Lower leg skin (tissue), 4 donors: Measurements from ENCODE around the gene ZNF674. TPM values are rescaled to one million over a fixed set of nuclear protein-coding genes. Genes with fewer than 3 reads are reported as not detected.

Experiments used
- DNase-seq, 2 donors: peaks; one replicate each; pipeline ENCODE4 v3.0.0-alpha.2; 2019; ENCODE audit warnings: low spot score in 2 of 2
- H3K4me3 ChIP-seq: fragments of 200-600 bp; sonication (generic); 2 replicates; pipeline ENCODE4 v1.5.1; 2017; ENCODE audit warnings: mild to moderate bottlenecking, low read depth; ENCODE audit not compliant: poor library complexity, severe bottlenecking
- CTCF ChIP-seq, 3 donors: fragments of 450-650 bp; IDR thresholded peaks; one replicate each; pipeline ENCODE4 v1.5.1; 2016; ENCODE audit warnings: antibody characterized with exemption in 3 of 3, mild to moderate bottlenecking in 3 of 3, moderate library complexity in 2 of 3
- POLR2A ChIP-seq, 2 donors: fragments of 450-650 bp; IDR thresholded peaks; one replicate each; pipeline ENCODE4 v1.6.1; 2016 to 2017; ENCODE audit warnings: antibody characterized with exemption in 2 of 2, mild to moderate bottlenecking in 1 of 2, moderate library complexity in 1 of 2
- WGBS, 2 donors: methylation state at CpG; one replicate each; pipeline ENCODE4 v1.1.5; 2018; 5-methylcytosine and 5-hydroxymethylcytosine counted together
- intact Hi-C: fragments of 100-400 bp; cut with DNase I; formaldehyde crosslinking; loops from one replicate; pipeline ENCODE4 v1.15.0; 2023; ENCODE audit warnings: low total_unique reads
- total RNA-seq, 4 donors: library from RNA; depleted of rRNA; stranded (reverse); fragments of >200 nt; gene quantifications; one replicate each; pipeline ENCODE4 v1.1.0, GENCODE V29; 2016

ZNF674 gene
- total RNA-seq, 4 donors from 2014 or later, result 0.76 to 2.3 (median 2.0) TPM

DNA sequence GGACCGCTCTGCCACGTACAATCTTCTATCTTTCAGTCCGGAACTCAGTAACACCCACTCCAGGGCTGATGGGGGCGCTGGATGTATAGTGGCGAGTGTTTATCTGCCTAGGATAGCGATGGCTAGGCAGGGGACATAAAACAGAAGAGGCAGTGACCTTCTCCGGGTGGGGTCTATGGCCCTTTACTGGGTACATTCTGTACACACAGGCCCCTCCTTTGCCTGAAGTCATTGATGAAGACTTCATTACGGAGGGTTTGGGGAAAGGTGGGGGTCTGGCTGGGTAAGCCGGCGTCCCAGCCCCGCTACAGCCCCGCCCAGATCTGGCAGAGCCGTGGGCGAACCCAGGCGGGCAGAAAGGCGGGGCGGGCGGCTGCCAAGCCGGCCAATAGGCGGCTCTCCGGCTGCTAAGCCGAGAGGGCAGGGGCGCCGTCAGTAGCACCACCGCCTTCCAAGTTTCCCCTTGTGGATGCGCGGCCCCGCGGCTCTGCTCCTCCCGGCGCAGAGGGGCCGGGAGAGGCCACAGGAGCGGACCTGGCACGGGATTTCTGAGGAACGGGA, 28.2 kb upstream of the ZNF674 start, which contains the start of gene CHST7:
Gene CHST7, plus strand, starts transcription at position 435 of the 561 bp plus-strand sequence. CDS start 167 bp downstream, outside the sequence.
- WGBS, 2 donors, result 23 to 32% methylated on average over 7 to 35 of the region's 35 CpGs
- no peak for TF ChIP-seq POLR2A (IDR thresholded peaks at IDR 0.05)
- TF ChIP-seq CTCF (IDR thresholded peaks at IDR 0.05), result no peak
- intact Hi-C loops, result no loop called here

DNA sequence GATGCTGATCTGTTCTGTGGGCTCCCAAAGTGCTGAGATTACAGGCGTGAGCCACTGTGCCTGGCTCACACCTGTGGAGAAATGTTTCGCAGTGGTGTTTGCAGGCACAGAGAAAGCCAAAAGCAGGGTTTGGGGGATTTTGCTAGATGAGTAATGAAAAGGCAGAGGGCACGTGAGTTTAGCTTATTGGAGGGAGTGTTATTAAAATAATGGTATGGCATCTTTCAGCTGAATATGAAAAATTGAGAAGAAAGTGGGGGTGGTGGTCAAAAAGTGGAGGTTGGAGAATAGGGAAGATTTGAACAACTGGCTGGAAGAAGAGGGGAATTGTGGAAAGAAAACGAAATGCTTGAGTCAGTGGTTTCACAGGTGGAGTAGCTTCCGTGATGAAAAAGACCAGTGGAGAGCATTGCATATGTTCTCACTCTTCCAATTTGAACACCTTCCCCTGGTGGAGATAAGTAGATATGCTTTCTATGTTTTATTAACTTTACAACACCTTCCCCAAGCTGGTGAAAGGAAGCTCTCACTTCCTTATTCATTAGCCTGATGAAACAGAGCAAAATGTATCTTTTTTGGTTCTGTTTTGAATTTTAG, 27.2 kb upstream of the ZNF674 start:
- no peak overlapping the region for H3K4me3 ChIP-seq
- WGBS, 2 donors, result 72 to 74% methylated on average over 5 of the region's 5 CpGs
- intact Hi-C loops, result no loop called here
- TF ChIP-seq CTCF (IDR thresholded peaks at IDR 0.05) (no peak), POLR2A (IDR thresholded peaks at IDR 0.05) (no peak)
- peak in 1 of 2 donors; percentile 5 for DNase-seq

More for the DNA sequence above, 28.2 kb upstream of the ZNF674 start, which contains the start of gene CHST7:
- peak; percentile 46 to 91 for DNase-seq
- peak within 1 kb of the TSS; percentile 43 for H3K4me3 ChIP-seq

GRCh38 chrX:46571423-46572339, 26.5 kb upstream of the ZNF674 start:
- intact Hi-C loops, result no loop called here
- 81 to 86% methylated on average over 10 of the region's 10 CpGs for WGBS, 2 donors

GRCh38 chrX:46569621-46570020, 24.4 kb upstream of the ZNF674 start:
- TF ChIP-seq POLR2A (IDR thresholded peaks at IDR 0.05) (no peak), CTCF (IDR thresholded peaks at IDR 0.05) (no peak)
- DNase-seq, result peak in 1 of 2 donors; percentile 36
- intact Hi-C loops, result no loop called here
- no peak overlapping the region for H3K4me3 ChIP-seq

More at GRCh38 chrX:46571423-46572339, 26.5 kb upstream of the ZNF674 start:
- TF ChIP-seq POLR2A (IDR thresholded peaks at IDR 0.05) (no peak), CTCF (IDR thresholded peaks at IDR 0.05) (no peak)
- DNase-seq, result peak in 1 of 2 donors; percentile 14
- H3K4me3 ChIP-seq, result no peak overlapping the region

- TF ChIP-seq CTCF (IDR thresholded peaks at IDR 0.05) (no peak), POLR2A (IDR thresholded peaks at IDR 0.05) (no peak)
- DNase-seq, result no peak
- intact Hi-C loops, result no loop called here
- no peak overlapping the region for H3K4me3 ChIP-seq
Observed at GRCh38 chrX:46567388-46567787, 22.2 kb upstream of the ZNF674 start.
